ENCODE data around the gene CNGB1. TPM values are rescaled to one million over a fixed set of nuclear protein-coding genes. Genes with fewer than 3 reads are reported as not detected.

Gene CNGB1
- total RNA-seq, 1 donor from 2014 or later = not detected

GRCh38 chr16:57883953-57884654 is 86.8 kb downstream of the CNGB1 start:
- DNase-seq (ENCODE audit: low spot score) = no peak
- Mint-ChIP-seq H3K36me3 (ENCODE audit: low read depth, unreplicated experiment) (no peaks in the 10 kb centered on the region), H3K4me1 (ENCODE audit: unreplicated experiment) (no peaks in the 10 kb centered on the region), H3K4me3 (ENCODE audit: unreplicated experiment) (no peak overlapping the region), H3K27ac (ENCODE audit: unreplicated experiment) (no peak overlapping the region), H3K27me3 (ENCODE audit: unreplicated experiment) (peaks cover 6% of the 10 kb centered on the region), H3K9me3 (ENCODE audit: unreplicated experiment) (no peaks in the 10 kb centered on the region)
- TF ChIP-seq, protein P1, sequence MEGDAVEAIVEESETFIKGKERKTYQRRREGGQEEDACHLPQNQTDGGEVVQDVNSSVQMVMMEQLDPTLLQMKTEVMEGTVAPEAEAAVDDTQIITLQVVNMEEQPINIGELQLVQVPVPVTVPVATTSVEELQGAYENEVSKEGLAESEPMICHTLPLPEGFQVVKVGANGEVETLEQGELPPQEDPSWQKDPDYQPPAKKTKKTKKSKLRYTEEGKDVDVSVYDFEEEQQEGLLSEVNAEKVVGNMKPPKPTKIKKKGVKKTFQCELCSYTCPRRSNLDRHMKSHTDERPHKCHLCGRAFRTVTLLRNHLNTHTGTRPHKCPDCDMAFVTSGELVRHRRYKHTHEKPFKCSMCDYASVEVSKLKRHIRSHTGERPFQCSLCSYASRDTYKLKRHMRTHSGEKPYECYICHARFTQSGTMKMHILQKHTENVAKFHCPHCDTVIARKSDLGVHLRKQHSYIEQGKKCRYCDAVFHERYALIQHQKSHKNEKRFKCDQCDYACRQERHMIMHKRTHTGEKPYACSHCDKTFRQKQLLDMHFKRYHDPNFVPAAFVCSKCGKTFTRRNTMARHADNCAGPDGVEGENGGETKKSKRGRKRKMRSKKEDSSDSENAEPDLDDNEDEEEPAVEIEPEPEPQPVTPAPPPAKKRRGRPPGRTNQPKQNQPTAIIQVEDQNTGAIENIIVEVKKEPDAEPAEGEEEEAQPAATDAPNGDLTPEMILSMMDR (IDR thresholded peaks at IDR 0.05; ENCODE audit: unreplicated experiment) = no peak

- TF ChIP-seq, protein P1 (IDR thresholded peaks at IDR 0.05; ENCODE audit: unreplicated experiment) = no peak
- no peaks in the 10 kb centered on the region for H3K4me1 Mint-ChIP-seq (ENCODE audit: unreplicated experiment)
- no peak overlapping the region for H3K27ac Mint-ChIP-seq (ENCODE audit: unreplicated experiment)
- no peak for DNase-seq (ENCODE audit: low spot score)
- H3K36me3 Mint-ChIP-seq (ENCODE audit: low read depth, unreplicated experiment) = no peaks in the 10 kb centered on the region
- H3K4me3 Mint-ChIP-seq (ENCODE audit: unreplicated experiment) = no peak overlapping the region
- peaks cover 6% of the 10 kb centered on the region for H3K27me3 Mint-ChIP-seq (ENCODE audit: unreplicated experiment)
- no peaks in the 10 kb centered on the region for H3K9me3 Mint-ChIP-seq (ENCODE audit: unreplicated experiment)
Observed at GRCh38 chr16:57883480-57883879, 87.4 kb downstream of the CNGB1 start.

- H3K36me3 Mint-ChIP-seq (ENCODE audit: low read depth, unreplicated experiment) = no peaks in the 10 kb centered on the region
- TF ChIP-seq, protein P1 (IDR thresholded peaks at IDR 0.05; ENCODE audit: unreplicated experiment) = no peak
- no peaks in the 10 kb centered on the region for H3K9me3 Mint-ChIP-seq (ENCODE audit: unreplicated experiment)
- DNase-seq (ENCODE audit: low spot score) = no peak
- H3K27me3 Mint-ChIP-seq (ENCODE audit: unreplicated experiment) = peaks cover 4% of the 10 kb centered on the region
- H3K4me1 Mint-ChIP-seq (ENCODE audit: unreplicated experiment) = no peaks in the 10 kb centered on the region
- no peak overlapping the region for H3K27ac Mint-ChIP-seq (ENCODE audit: unreplicated experiment)
- no peak overlapping the region for H3K4me3 Mint-ChIP-seq (ENCODE audit: unreplicated experiment)
Observed at GRCh38 chr16:57882792-57883191, 88.1 kb downstream of the CNGB1 start.

GRCh38 chr16:57882206-57882605 is 88.7 kb downstream of the CNGB1 start:
- no peaks in the 10 kb centered on the region for H3K4me1 Mint-ChIP-seq (ENCODE audit: unreplicated experiment)
- H3K27me3 Mint-ChIP-seq (ENCODE audit: unreplicated experiment) = peaks cover 4% of the 10 kb centered on the region

DNA sequence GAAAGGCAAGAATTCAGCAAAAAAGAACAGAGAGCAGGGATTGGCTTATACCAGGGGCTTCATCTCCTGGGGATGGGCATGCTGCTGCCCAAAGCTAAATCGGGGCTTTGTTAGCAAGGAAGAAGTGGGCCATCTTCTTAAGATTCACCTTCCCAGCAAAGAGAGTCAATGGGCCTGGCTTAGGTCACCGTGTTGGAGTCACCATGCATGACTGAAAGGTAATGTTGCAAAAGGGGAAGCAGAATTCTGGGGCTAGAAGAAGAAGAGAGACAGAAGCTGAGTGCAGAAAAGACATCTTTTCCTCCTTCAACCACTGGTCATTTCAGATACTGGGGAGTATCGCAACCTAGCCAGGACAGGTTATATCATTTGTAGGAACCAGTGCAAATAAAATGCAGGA is 92.3 kb downstream of the CNGB1 start:
- Mint-ChIP-seq H3K4me3 (ENCODE audit: unreplicated experiment) (no peak overlapping the region), H3K27ac (ENCODE audit: unreplicated experiment) (no peak overlapping the region), H3K4me1 (ENCODE audit: unreplicated experiment) (no peaks in the 10 kb centered on the region), H3K27me3 (ENCODE audit: unreplicated experiment) (no peaks in the 10 kb centered on the region), H3K36me3 (ENCODE audit: low read depth, unreplicated experiment) (no peaks in the 10 kb centered on the region), H3K9me3 (ENCODE audit: unreplicated experiment) (no peaks in the 10 kb centered on the region)
- TF ChIP-seq, protein P1 (IDR thresholded peaks at IDR 0.05; ENCODE audit: unreplicated experiment) = no peak
- DNase-seq (ENCODE audit: low spot score) = no peak

More at GRCh38 chr16:57882206-57882605, 88.7 kb downstream of the CNGB1 start:
- no peaks in the 10 kb centered on the region for H3K9me3 Mint-ChIP-seq (ENCODE audit: unreplicated experiment)
- H3K36me3 Mint-ChIP-seq (ENCODE audit: low read depth, unreplicated experiment) = no peaks in the 10 kb centered on the region
- H3K27ac Mint-ChIP-seq (ENCODE audit: unreplicated experiment) = no peak overlapping the region
- H3K4me3 Mint-ChIP-seq (ENCODE audit: unreplicated experiment) = no peak overlapping the region
- no peak for DNase-seq (ENCODE audit: low spot score)
- TF ChIP-seq, protein P1 (IDR thresholded peaks at IDR 0.05; ENCODE audit: unreplicated experiment) = no peak
